DOHH2 (cell line): ENCODE data around the gene AP1M2.

ENCODE experiments used
- H3F3A ChIP-seq: fragments of 200-600 bp; sonication (generic), shearing (Covaris generic); 2 replicates; pipeline ENCODE4 v1.6.0; 2016; ENCODE audit warnings: antibody characterized with exemption, mild to moderate bottlenecking; ENCODE audit not compliant: control insufficient read depth, insufficient read depth
- H3K27ac ChIP-seq: fragments of 200-600 bp; sonication (generic); 2 replicates; pipeline ENCODE4 v1.5.1; 2014; ENCODE audit warnings: low read depth, mild to moderate bottlenecking, low read length, moderate library complexity
- H3K27me3 ChIP-seq: fragments of 200-600 bp; sonication (generic); 2 replicates; pipeline ENCODE4 v1.6.1; 2014; ENCODE audit warnings: mild to moderate bottlenecking, low read length, mixed read lengths; ENCODE audit not compliant: control insufficient read depth
- H3K36me3 ChIP-seq: fragments of 200-600 bp; sonication (generic); 2 replicates; pipeline ENCODE4 v1.6.1; 2014; ENCODE audit warnings: mild to moderate bottlenecking, low read length, moderate library complexity, mixed read lengths; ENCODE audit not compliant: control insufficient read depth
- H3K4me1 ChIP-seq: fragments of 200-600 bp; sonication (generic); 2 replicates; pipeline ENCODE4 v1.6.1; 2014; ENCODE audit warnings: mild to moderate bottlenecking, low read length, mixed read lengths; ENCODE audit not compliant: control insufficient read depth
- H3K4me2 ChIP-seq: fragments of 200-600 bp; sonication (generic); 2 replicates; pipeline ENCODE4 v1.6.0; 2014; ENCODE audit warnings: mild to moderate bottlenecking, low read length, moderate library complexity
- H3K4me3 ChIP-seq: fragments of 200-600 bp; sonication (generic); 2 replicates; pipeline ENCODE4 v1.5.1; 2014; ENCODE audit warnings: mild to moderate bottlenecking, low read length, mixed read lengths
- H3K79me2 ChIP-seq: fragments of 200-600 bp; sonication (generic); 2 replicates; pipeline ENCODE4 v1.6.1; 2014; ENCODE audit warnings: mild to moderate bottlenecking, low read length, mixed read lengths; ENCODE audit not compliant: control insufficient read depth
- H3K9me2 ChIP-seq: fragments of 200-600 bp; sonication (generic); replicated peaks from 2 replicates; pipeline ENCODE4 v1.6.1; 2014; ENCODE audit warnings: mild to moderate bottlenecking, low read length, mixed read lengths; ENCODE audit not compliant: control insufficient read depth
- H3K9me3 ChIP-seq: fragments of 200-600 bp; sonication (generic); 2 replicates; pipeline ENCODE4 v1.6.1; 2014; ENCODE audit warnings: antibody characterized with exemption, low read length, mixed read lengths; ENCODE audit not compliant: control insufficient read depth, insufficient read depth
- H4K20me1 ChIP-seq: fragments of 200-600 bp; sonication (generic); 2 replicates; pipeline ENCODE4 v1.6.0; 2014; ENCODE audit warnings: low read depth, mild to moderate bottlenecking, antibody characterized with exemption, low read length, moderate library complexity; ENCODE audit not compliant: control insufficient read depth, insufficient read depth
- CTCF ChIP-seq: fragments of 200-600 bp; sonication (generic); IDR thresholded peaks from one replicate; pipeline ENCODE4 v1.5.1; 2014; ENCODE audit warnings: antibody characterized with exemption, mild to moderate bottlenecking, low read depth, low read length; ENCODE audit not compliant: poor library complexity, severe bottlenecking
- EZH2phosphoT487 ChIP-seq: fragments of 200-600 bp; sonication (generic); IDR thresholded peaks from 2 replicates; pipeline ENCODE4 v1.6.1; 2017; ENCODE audit warnings: borderline replicate concordance, mild to moderate bottlenecking, antibody characterized with exemption, low read length, moderate library complexity, mixed read lengths

AP1M2 gene

GRCh38 chr19:10562609-10563008, 24.5 kb downstream of the AP1M2 start:
- Histone ChIP-seq H3K4me3 (no peak overlapping the region), H3K9me2 (no peaks in the 10 kb centered on the region), H3K9me3 (no peaks in the 10 kb centered on the region), H4K20me1 (no peaks in the 10 kb centered on the region), H3K27ac (no peak overlapping the region), H3K36me3 (peaks cover 58% of the 10 kb centered on the region), H3K4me1 (peaks cover 25% of the 10 kb centered on the region), H3K27me3 (no peaks in the 10 kb centered on the region), H3K79me2 (peaks cover 26% of the 10 kb centered on the region), H3K4me2 (no peak overlapping the region), H3F3A (peaks cover 13% of the 10 kb centered on the region)
- TF ChIP-seq CTCF: no peak
- no peak for TF ChIP-seq EZH2phosphoT487

GRCh38 chr19:10560154-10560553, 27.0 kb downstream of the AP1M2 start:
- Histone ChIP-seq H3K4me1 (peaks cover 17% of the 10 kb centered on the region), H4K20me1 (no peaks in the 10 kb centered on the region), H3K36me3 (peaks cover 67% of the 10 kb centered on the region), H3K27me3 (no peaks in the 10 kb centered on the region), H3K9me2 (no peaks in the 10 kb centered on the region), H3K79me2 (peaks cover 14% of the 10 kb centered on the region), H3K27ac (no peak overlapping the region), H3K4me3 (no peak overlapping the region), H3K9me3 (no peaks in the 10 kb centered on the region), H3K4me2 (no peak overlapping the region), H3F3A (0 out of 2 replicates have a peak, but pooled peaks cover 3% of the 10 kb centered on the region)
- TF ChIP-seq EZH2phosphoT487: no peak
- no peak for TF ChIP-seq CTCF

DNA sequence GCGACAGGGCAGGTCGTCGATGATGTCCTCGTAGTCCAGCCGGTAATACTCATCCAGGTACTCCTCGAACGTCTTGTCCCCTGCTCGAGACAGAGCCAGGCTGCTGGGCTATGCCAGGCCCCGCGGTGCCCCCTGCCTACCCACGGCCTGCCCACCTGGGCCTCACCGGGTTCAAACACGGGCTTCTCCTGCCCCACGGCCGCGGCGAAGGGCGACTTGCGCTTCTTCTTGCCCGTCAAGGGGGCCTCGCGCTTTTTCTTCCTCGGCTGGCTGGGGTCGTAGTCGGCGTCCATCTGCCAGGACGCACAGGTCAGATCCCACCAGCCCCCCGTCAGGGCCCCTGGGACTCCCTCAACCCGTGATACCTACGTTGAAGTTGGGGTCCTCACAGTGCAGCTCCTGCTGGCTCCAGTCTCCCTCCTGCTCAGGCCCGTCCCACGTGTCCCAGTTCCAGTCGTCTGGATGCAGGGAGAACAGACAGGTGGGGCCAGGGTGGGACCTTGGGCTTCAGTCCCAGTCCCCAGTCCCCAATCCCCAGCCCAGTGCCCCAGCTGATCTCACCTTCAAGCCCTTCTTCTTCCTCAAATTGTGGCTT, 29.4 kb downstream of the AP1M2 start:
- Histone ChIP-seq H4K20me1 (no peaks in the 10 kb centered on the region), H3K9me3 (no peaks in the 10 kb centered on the region), H3K27me3 (no peaks in the 10 kb centered on the region), H3F3A (peaks cover 22% of the 10 kb centered on the region), H3K27ac (no peak overlapping the region), H3K36me3 (peaks cover 83% of the 10 kb centered on the region), H3K4me2 (no peak overlapping the region), H3K4me3 (no peak overlapping the region), H3K9me2 (no peaks in the 10 kb centered on the region), H3K79me2 (no peaks in the 10 kb centered on the region), H3K4me1 (peaks cover 32% of the 10 kb centered on the region)
- TF ChIP-seq CTCF: no peak
- TF ChIP-seq EZH2phosphoT487: no peak
